IMR-90 (cell line): ENCODE measurements around the gene SENP6. TPM values are rescaled to one million over a fixed set of nuclear protein-coding genes. Genes with fewer than 3 reads are reported as not detected.

Experiments
- ATAC-seq: fragments of 200-7000 bp; cut with Tn5 transposase; 2 replicates; pipeline ENCODE4 v1.9.1; 2020; ENCODE audit warnings: low read depth, mild to moderate bottlenecking, moderate library complexity
- BruUV-seq: library from RNA; stranded (reverse); fragments of 400-500 nt; replicated peaks from 2 replicates; lab custom pipeline; 2021; lab: Mats Ljungman, UMichigan
- CTCF ChIA-PET: fragments of 300-600 bp; formaldehyde crosslinking; extraction: SDS; loops from one replicate; lab custom pipeline; 2021; ENCODE audit warnings: antibody characterized with exemption; lab: Yijun Ruan, JAX
- POLR2A ChIA-PET: fragments of 300-600 bp; sonication (Branson Sonifier 250); formaldehyde crosslinking; loops from one replicate; lab custom pipeline; 2022; ENCODE audit warnings: antibody characterized with exemption; ENCODE audit not compliant: unreplicated experiment; lab: Charles Lee
- DNase-seq: peaks from one replicate; pipeline ENCODE4 v3.0.0; 2013
- H2AFZ ChIP-seq: replicated peaks from 2 replicates; pipeline ENCODE3; 2013; ENCODE audit warnings: low read length, mild to moderate bottlenecking; ENCODE audit not compliant: poor library complexity
- H2AK5ac ChIP-seq: 2 replicates; pipeline ENCODE4 v1.6.1; 2013; ENCODE audit warnings: low read depth, low read length, inconsistent platforms
- H2AK9ac ChIP-seq: replicated peaks from 2 replicates; pipeline ENCODE3; 2013; ENCODE audit warnings: mild to moderate bottlenecking, low read depth, low read length, moderate library complexity; ENCODE audit not compliant: poor library complexity
- H2BK120ac ChIP-seq: 2 replicates; pipeline ENCODE4 v1.6.1; 2013; ENCODE audit warnings: low read depth, low read length, inconsistent platforms
- H2BK15ac ChIP-seq: 3 replicates; pipeline ENCODE4 v1.6.1; 2013; ENCODE audit warnings: low read depth, low read length, inconsistent platforms
- H2BK20ac ChIP-seq: 2 replicates; pipeline ENCODE4 v1.6.1; 2013; ENCODE audit warnings: low read depth, mild to moderate bottlenecking, inconsistent platforms, low read length, moderate library complexity
- H2BK5ac ChIP-seq: 2 replicates; pipeline ENCODE4 v1.6.1; 2013; ENCODE audit warnings: mild to moderate bottlenecking, low read depth, low read length, inconsistent platforms; ENCODE audit not compliant: poor library complexity, severe bottlenecking
- H3K14ac ChIP-seq: replicated peaks from 2 replicates; pipeline ENCODE4 v1.6.1; 2013; ENCODE audit warnings: low read depth, low read length, inconsistent platforms
- H3K18ac ChIP-seq: 2 replicates; pipeline ENCODE4 v1.6.1; 2013; ENCODE audit warnings: low read depth, low read length, control low read depth
- H3K23ac ChIP-seq: 2 replicates; pipeline ENCODE4 v1.6.1; 2013; ENCODE audit warnings: low read depth, low read length, inconsistent platforms
- H3K27ac ChIP-seq: 2 replicates; pipeline ENCODE4 v1.5.1; 2013; ENCODE audit warnings: mild to moderate bottlenecking, control low read depth, low read length; ENCODE audit not compliant: insufficient read depth
- H3K27me3 ChIP-seq: 2 replicates; pipeline ENCODE4 v1.6.1; 2013; ENCODE audit warnings: low read length; ENCODE audit not compliant: control insufficient read depth, insufficient read depth
- H3K36me3 ChIP-seq: 2 replicates; pipeline ENCODE4 v1.6.1; 2013; ENCODE audit warnings: low read length, mixed read lengths; ENCODE audit not compliant: control insufficient read depth, insufficient read depth
- H3K4ac ChIP-seq: 2 replicates; pipeline ENCODE4 v1.6.1; 2013; ENCODE audit warnings: low read depth, low read length, inconsistent platforms
- H3K4me1 ChIP-seq: 2 replicates; pipeline ENCODE4 v1.6.1; 2013; ENCODE audit warnings: low read length, mixed read lengths; ENCODE audit not compliant: control insufficient read depth, insufficient read depth
- H3K4me2 ChIP-seq: 2 replicates; pipeline ENCODE4 v1.6.1; 2013; ENCODE audit warnings: low read depth, mild to moderate bottlenecking, control low read depth, low read length, moderate library complexity
- H3K4me3 ChIP-seq: 2 replicates; pipeline ENCODE4 v1.5.1; 2013; ENCODE audit warnings: low read depth, mild to moderate bottlenecking, control low read depth, low read length, moderate library complexity; ENCODE audit not compliant: insufficient read depth
- H3K56ac ChIP-seq: 2 replicates; pipeline ENCODE4 v1.6.1; 2013; ENCODE audit warnings: low read length, inconsistent platforms; ENCODE audit not compliant: insufficient read depth; ENCODE audit errors: extremely low read depth
- H3K79me1 ChIP-seq, 2 experiments: 2 replicates each; pipeline ENCODE4 v1.6.1; 2013; ENCODE audit warnings: low read length in 2 of 2, inconsistent platforms in 1 of 2, low read depth in 1 of 2
- H3K9ac ChIP-seq: 2 replicates; pipeline ENCODE4 v1.6.1; 2013; ENCODE audit warnings: low read depth, low read length, control low read depth
- H3K9me1 ChIP-seq: 2 replicates; pipeline ENCODE4 v1.6.1; 2013; ENCODE audit warnings: low read length, inconsistent platforms; ENCODE audit not compliant: insufficient read depth
- H3K9me3 ChIP-seq: 2 replicates; pipeline ENCODE4 v1.6.1; 2013; ENCODE audit warnings: low read length; ENCODE audit not compliant: control insufficient read depth, insufficient read depth
- H4K20me1 ChIP-seq: 2 replicates; pipeline ENCODE4 v1.6.1; 2013; ENCODE audit warnings: low read length, inconsistent platforms; ENCODE audit not compliant: insufficient read depth
- H4K5ac ChIP-seq: 2 replicates; pipeline ENCODE4 v1.6.1; 2013; ENCODE audit warnings: mild to moderate bottlenecking, low read depth, low read length, control low read depth
- H4K8ac ChIP-seq, 2 experiments: 2 replicates each; pipeline ENCODE4 v1.6.1; 2013; ENCODE audit warnings: low read depth in 2 of 2, low read length in 2 of 2, control low read depth in 1 of 2, inconsistent platforms in 1 of 2
- H4K91ac ChIP-seq: 2 replicates; pipeline ENCODE4 v1.6.1; 2013; ENCODE audit warnings: low read depth, low read length, inconsistent platforms; ENCODE audit not compliant: insufficient read depth
- BHLHE40 ChIP-seq: fragments of 150-350 bp; IDR thresholded peaks from 2 replicates; pipeline ENCODE4 v1.6.1; 2016; ENCODE audit warnings: mild to moderate bottlenecking, low read depth, low read length
- CEBPB ChIP-seq: IDR thresholded peaks from 2 replicates; pipeline ENCODE4 v1.6.1; 2012; ENCODE audit warnings: low read depth, low read length, improper control_type of control experiment
- CHD1 ChIP-seq: IDR thresholded peaks from 2 replicates; pipeline ENCODE4 v1.6.1; 2012; ENCODE audit warnings: low read depth, low read length, improper control_type of control experiment
- FOS ChIP-seq: fragments of 150-350 bp; IDR thresholded peaks from 2 replicates; pipeline ENCODE4 v1.6.1; 2016; ENCODE audit warnings: low read depth, low read length
- MAFK ChIP-seq: IDR thresholded peaks from 2 replicates; pipeline ENCODE4 v1.6.1; 2012; ENCODE audit warnings: low read depth, low read length, improper control_type of control experiment
- MAZ ChIP-seq: IDR thresholded peaks from 2 replicates; pipeline ENCODE4 v1.6.1; 2012; ENCODE audit warnings: low read depth, mild to moderate bottlenecking, low read length, improper control_type of control experiment, moderate library complexity, borderline replicate concordance
- MXI1 ChIP-seq: IDR thresholded peaks from 2 replicates; pipeline ENCODE4 v1.6.1; 2012; ENCODE audit warnings: low read depth, mild to moderate bottlenecking, low read length, moderate library complexity, borderline replicate concordance
- NFE2L2 ChIP-seq: fragments of 150-350 bp; IDR thresholded peaks from 2 replicates; pipeline ENCODE4 v1.6.1; 2016; ENCODE audit warnings: low read depth, mild to moderate bottlenecking, low read length
- POLR2A ChIP-seq: IDR thresholded peaks from 2 replicates; pipeline ENCODE4 v1.6.1; 2012; ENCODE audit warnings: mild to moderate bottlenecking, low read depth, low read length
- RAD21 ChIP-seq: IDR thresholded peaks from 2 replicates; pipeline ENCODE4 v1.6.1; 2012; ENCODE audit warnings: low read length, improper control_type of control experiment
- RCOR1 ChIP-seq: IDR thresholded peaks from 2 replicates; pipeline ENCODE4 v1.6.1; 2012; ENCODE audit warnings: mild to moderate bottlenecking, low read length, improper control_type of control experiment; ENCODE audit not compliant: insufficient replicate concordance
- RFX5 ChIP-seq: IDR thresholded peaks from 2 replicates; pipeline ENCODE4 v1.8.0; 2012; ENCODE audit warnings: low read depth, mild to moderate bottlenecking, low read length, moderate library complexity
- SMC3 ChIP-seq: fragments of 150-350 bp; IDR thresholded peaks from 2 replicates; pipeline ENCODE4 v1.6.1; 2016; ENCODE audit warnings: low read depth, mild to moderate bottlenecking, antibody characterized with exemption, low read length, moderate library complexity
- WGBS, 2 experiments: methylation state at CpG; one replicate each; pipeline versions ENCODE4 v1.1.5 to v1.1.7; 2013; ENCODE audit warnings: missing lambda C conversion rate in 2 of 2; ENCODE audit not compliant: insufficient read length in 1 of 2; ENCODE audit errors: extremely low coverage in 2 of 2; 5-methylcytosine and 5-hydroxymethylcytosine counted together
- dilution Hi-C: fragments of 300-500 bp; cut with HindIII; formaldehyde crosslinking; loops from one replicate; pipeline ENCODE4 v1.14.3; 2018; ENCODE audit warnings: low sequenced_read_pairs; ENCODE audit not compliant: unreplicated experiment
- in situ Hi-C: fragments of 300-500 bp; cut with MboI; formaldehyde crosslinking; loops from 3 replicates; pipeline ENCODE4 v1.14.3; 2019; ENCODE audit warnings: low sequenced_read_pairs, inconsistent platforms, mixed read lengths
- intact Hi-C: fragments of 100-400 bp; cut with micrococcal nuclease; formaldehyde crosslinking; loops from 2 replicates; pipeline ENCODE4 v1.10.0; 2022
- polyA plus RNA-seq, 3 experiments: library from polyadenylated mRNA; depleted of rRNA; stranded (reverse); fragments of >200 nt; gene quantifications; 2 replicates each; pipeline ENCODE4 v1.2.3, GENCODE V29; 2012; ENCODE audit warnings: low replicate concordance in 1 of 3
- total RNA-seq: library from RNA; depleted of rRNA; stranded (reverse); fragments of >200 nt; gene quantifications from 2 replicates; pipeline ENCODE4 v1.2.3, GENCODE V29; 2012
- TF ChIP-seq, protein P1 (sequence below): conservative IDR thresholded peaks from 2 replicates; pipeline ENCODE4 v1.5.1; 2012; ENCODE audit warnings: mild to moderate bottlenecking, low read depth, low read length, improper control_type of control experiment
- TF ChIP-seq, protein P2 (sequence below): fragments of 150-350 bp; IDR thresholded peaks from 2 replicates; pipeline ENCODE4 v1.6.1; 2016; ENCODE audit warnings: low read depth, mild to moderate bottlenecking, low read length, moderate library complexity, borderline replicate concordance
- TF ChIP-seq, protein P3 (sequence below): fragments of 150-350 bp; IDR thresholded peaks from 2 replicates; pipeline ENCODE4 v1.6.1; 2017; ENCODE audit warnings: mild to moderate bottlenecking, antibody characterized with exemption, low read length, low read depth

SENP6 gene
- total and polyA plus RNA-seq, 2 of the 4 experiments (the other 2 are of a cell fraction), result 23.1 to 25.8 TPM

DNA sequence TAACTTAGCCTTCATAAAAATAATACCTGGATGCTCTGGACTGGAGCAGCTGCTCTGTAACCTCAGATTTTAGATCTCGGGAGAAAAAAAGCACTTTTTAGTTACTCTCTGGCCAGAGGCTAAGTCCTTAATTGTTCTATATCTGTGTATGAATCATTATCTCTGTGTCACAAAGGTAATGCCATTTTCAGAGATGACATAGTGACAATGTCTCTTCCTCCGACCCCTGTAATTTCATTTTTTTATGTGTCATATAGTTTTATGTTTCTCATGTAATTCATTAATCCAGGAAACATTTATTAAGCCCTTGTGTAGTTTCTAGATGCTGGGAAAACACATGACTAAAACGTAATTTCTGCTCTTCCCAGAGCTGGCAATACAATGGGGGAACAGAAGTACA is 55.6 kb downstream of the SENP6 start:
- DNase-seq, result no peak
- no peak overlapping the region for H2AK5ac ChIP-seq
- no peak overlapping the region for H2BK15ac ChIP-seq
- H3K27me3 ChIP-seq, result no peaks in the 10 kb centered on the region
- H2AFZ ChIP-seq, result no peak overlapping the region
- peaks cover 28% of the 10 kb centered on the region for H3K36me3 ChIP-seq
- H3K23ac ChIP-seq, result no peak overlapping the region
- no peak overlapping the region for H3K9ac ChIP-seq
- H2BK120ac ChIP-seq, result no peak overlapping the region
- dilution Hi-C loops, result no loop called here
- no peak overlapping the region for H3K56ac ChIP-seq
- no peak overlapping the region for H3K18ac ChIP-seq
- ChIA-PET CTCF (interaction anchor here (1.1 kb wide), 1 partner anchor 9 kb away, joined by 3 read pairs; no protein-coding TSS in a partner anchor), POLR2A (no interaction called here)
- H3K4me2 ChIP-seq, result no peak overlapping the region
- no peak for ATAC-seq
- no peak overlapping the region for H2BK5ac ChIP-seq
- no peak overlapping the region for H4K91ac ChIP-seq
- H4K5ac ChIP-seq, result no peak overlapping the region
- no peaks in the 10 kb centered on the region; the same call in 1 of the 2 replicates for H3K4me1 ChIP-seq
- H2BK20ac ChIP-seq, result no peak overlapping the region
- H3K27ac ChIP-seq, result no peak overlapping the region
- in situ Hi-C loops, result no loop called here
- intact Hi-C loops, result no loop called here
- no peak overlapping the region for H3K4me3 ChIP-seq
- peaks cover 0 to 22% of the 10 kb centered on the region in 2 experiments; a peak in 3 of 4 replicates for H3K79me1 ChIP-seq
- TF ChIP-seq, protein P1, sequence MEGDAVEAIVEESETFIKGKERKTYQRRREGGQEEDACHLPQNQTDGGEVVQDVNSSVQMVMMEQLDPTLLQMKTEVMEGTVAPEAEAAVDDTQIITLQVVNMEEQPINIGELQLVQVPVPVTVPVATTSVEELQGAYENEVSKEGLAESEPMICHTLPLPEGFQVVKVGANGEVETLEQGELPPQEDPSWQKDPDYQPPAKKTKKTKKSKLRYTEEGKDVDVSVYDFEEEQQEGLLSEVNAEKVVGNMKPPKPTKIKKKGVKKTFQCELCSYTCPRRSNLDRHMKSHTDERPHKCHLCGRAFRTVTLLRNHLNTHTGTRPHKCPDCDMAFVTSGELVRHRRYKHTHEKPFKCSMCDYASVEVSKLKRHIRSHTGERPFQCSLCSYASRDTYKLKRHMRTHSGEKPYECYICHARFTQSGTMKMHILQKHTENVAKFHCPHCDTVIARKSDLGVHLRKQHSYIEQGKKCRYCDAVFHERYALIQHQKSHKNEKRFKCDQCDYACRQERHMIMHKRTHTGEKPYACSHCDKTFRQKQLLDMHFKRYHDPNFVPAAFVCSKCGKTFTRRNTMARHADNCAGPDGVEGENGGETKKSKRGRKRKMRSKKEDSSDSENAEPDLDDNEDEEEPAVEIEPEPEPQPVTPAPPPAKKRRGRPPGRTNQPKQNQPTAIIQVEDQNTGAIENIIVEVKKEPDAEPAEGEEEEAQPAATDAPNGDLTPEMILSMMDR, result no peak
- TF ChIP-seq SMC3, result no peak
- no peak for TF ChIP-seq RAD21
- no peak for TF ChIP-seq MAFK
- TF ChIP-seq, protein P2, sequence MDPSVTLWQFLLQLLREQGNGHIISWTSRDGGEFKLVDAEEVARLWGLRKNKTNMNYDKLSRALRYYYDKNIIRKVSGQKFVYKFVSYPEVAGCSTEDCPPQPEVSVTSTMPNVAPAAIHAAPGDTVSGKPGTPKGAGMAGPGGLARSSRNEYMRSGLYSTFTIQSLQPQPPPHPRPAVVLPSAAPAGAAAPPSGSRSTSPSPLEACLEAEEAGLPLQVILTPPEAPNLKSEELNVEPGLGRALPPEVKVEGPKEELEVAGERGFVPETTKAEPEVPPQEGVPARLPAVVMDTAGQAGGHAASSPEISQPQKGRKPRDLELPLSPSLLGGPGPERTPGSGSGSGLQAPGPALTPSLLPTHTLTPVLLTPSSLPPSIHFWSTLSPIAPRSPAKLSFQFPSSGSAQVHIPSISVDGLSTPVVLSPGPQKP, result no peak
- TF ChIP-seq NFE2L2, result no peak
- TF ChIP-seq MAZ, result no peak
- TF ChIP-seq MXI1, result no peak
- TF ChIP-seq CEBPB, result no peak
- TF ChIP-seq RCOR1, result no peak
- no peak for TF ChIP-seq POLR2A
- TF ChIP-seq BHLHE40, result no peak
- no peak for TF ChIP-seq CHD1
- TF ChIP-seq, protein P3, sequence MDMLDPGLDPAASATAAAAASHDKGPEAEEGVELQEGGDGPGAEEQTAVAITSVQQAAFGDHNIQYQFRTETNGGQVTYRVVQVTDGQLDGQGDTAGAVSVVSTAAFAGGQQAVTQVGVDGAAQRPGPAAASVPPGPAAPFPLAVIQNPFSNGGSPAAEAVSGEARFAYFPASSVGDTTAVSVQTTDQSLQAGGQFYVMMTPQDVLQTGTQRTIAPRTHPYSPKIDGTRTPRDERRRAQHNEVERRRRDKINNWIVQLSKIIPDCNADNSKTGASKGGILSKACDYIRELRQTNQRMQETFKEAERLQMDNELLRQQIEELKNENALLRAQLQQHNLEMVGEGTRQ, result no peak
- no peak for TF ChIP-seq FOS
- no peak for TF ChIP-seq RFX5
- H3K9me1 ChIP-seq, result no peaks in the 10 kb centered on the region; the same call in 1 of the 2 replicates
- WGBS, 2 experiments, result 100% methylated on average over 1 of the region's 3 CpGs; no CpG with 5 or more reads in 1 of the 2 experiments
- no peak overlapping the region for H3K4ac ChIP-seq
- no peaks in the 10 kb centered on the region for H4K20me1 ChIP-seq
- H3K9me3 ChIP-seq, result no peaks in the 10 kb centered on the region
- H2AK9ac ChIP-seq, result no peak overlapping the region
- no peak overlapping the region for H4K8ac ChIP-seq
- BruUV-seq, result no TSS peak
- no peak overlapping the region for H3K14ac ChIP-seq
